Kidney (tissue), 14 donors: ENCODE results near the gene FZD10. TPM values are rescaled to one million over a fixed set of nuclear protein-coding genes. Genes with fewer than 3 reads are reported as not detected.
A peak's percentile ranks its signal among the peaks of the same experiment; 100 is the strongest.

Experiments
- DNase-seq, 5 donors: peaks; one replicate each; pipeline ENCODE4 v3.0.0-alpha.2; 2013 to 2020
- FAIRE-seq: peaks from 2 replicates; lab custom pipeline; 2012; peaks lifted over from hg19 to GRCh38; lab: Jason Lieb, UNC
- H3K27ac ChIP-seq, 2 donors: one replicate each; pipeline ENCODE4 v1.7.0; 2013; ENCODE audit warnings: low read depth in 2 of 2, low read length in 2 of 2, inconsistent platforms in 1 of 2
- H3K27me3 ChIP-seq: one replicate; pipeline ENCODE4 v1.7.1; 2013; ENCODE audit warnings: low read length, inconsistent platforms; ENCODE audit not compliant: control insufficient read depth, insufficient read depth
- H3K36me3 ChIP-seq, 3 donors: one replicate each; pipeline versions ENCODE4 v1.7.0 to v1.7.1; 2013; ENCODE audit warnings: low read length in 3 of 3, control low read depth in 1 of 3, inconsistent platforms in 1 of 3; ENCODE audit not compliant: insufficient read depth in 3 of 3, control insufficient read depth in 2 of 3
- H3K4me1 ChIP-seq, 3 donors: one replicate each; pipeline versions ENCODE4 v1.7.0 to v1.7.1; 2013; ENCODE audit warnings: low read length in 3 of 3, inconsistent platforms in 1 of 3, low read depth in 1 of 3; ENCODE audit not compliant: control insufficient read depth in 2 of 3, insufficient read depth in 2 of 3
- H3K4me3 ChIP-seq, 3 donors: one replicate each; pipeline versions ENCODE4 v1.7.0 to v1.8.1; 2013; ENCODE audit warnings: low read length in 3 of 3, control low read depth in 1 of 3, inconsistent platforms in 1 of 3
- H3K9ac ChIP-seq, 3 donors: one replicate each; pipeline versions ENCODE4 v1.7.0 to v1.7.1; 2013; ENCODE audit warnings: low read length in 3 of 3, control low read depth in 1 of 3, inconsistent platforms in 1 of 3
- H3K9me3 ChIP-seq, 3 donors: one replicate each; pipeline versions ENCODE4 v1.7.0 to v1.7.1; 2013; ENCODE audit warnings: low read length in 3 of 3, control low read depth in 1 of 3, inconsistent platforms in 1 of 3; ENCODE audit not compliant: control insufficient read depth in 2 of 3, insufficient read depth in 1 of 3
- CTCF ChIP-seq: IDR thresholded peaks from 3 replicates; pipeline ENCODE4 v1.5.1; 2012; ENCODE audit warnings: mild to moderate bottlenecking, moderate library complexity, borderline replicate concordance; ENCODE audit not compliant: insufficient read depth; ENCODE audit errors: extremely low read depth
- intact Hi-C: fragments of 100-400 bp; cut with DNase I; formaldehyde crosslinking; loops from one replicate; pipeline ENCODE4 v1.11.1; 2022
- polyA plus RNA-seq: library from polyadenylated mRNA; stranded (reverse); fragments of 350-450 nt; fragmentation: Illumina TruSeq; extraction: RNeasy Lipid Tissue Mini Kit (QIAGEN cat#74804); gene quantifications from one replicate; pipeline ENCODE4 v1.2.3, GENCODE V29; 2014; ENCODE audit warnings: low read depth, low replicate concordance; ENCODE audit not compliant: insufficient read depth
- total RNA-seq: library from RNA; stranded (reverse); fragmentation: NEBNext Ultra II Directional; extraction: Animal tissue kit (Norgen Biotek cat#: 25700); gene quantifications from one replicate; pipeline ENCODE4 v1.2.1, GENCODE V29; 2021
- donor health status: control.
- donor health status: control.
- donor health status: control.
- donor health status: control.
- donor health status: control.
- donor health status: DM: yes; HTN: yes; CAD: no.
- donor health status: Normal renal cell carcinoma (clear cell type).

FZD10 gene
- total and polyA plus RNA-seq, 2 donors from 2014 or later: 0.11 to 0.57 TPM

DNA sequence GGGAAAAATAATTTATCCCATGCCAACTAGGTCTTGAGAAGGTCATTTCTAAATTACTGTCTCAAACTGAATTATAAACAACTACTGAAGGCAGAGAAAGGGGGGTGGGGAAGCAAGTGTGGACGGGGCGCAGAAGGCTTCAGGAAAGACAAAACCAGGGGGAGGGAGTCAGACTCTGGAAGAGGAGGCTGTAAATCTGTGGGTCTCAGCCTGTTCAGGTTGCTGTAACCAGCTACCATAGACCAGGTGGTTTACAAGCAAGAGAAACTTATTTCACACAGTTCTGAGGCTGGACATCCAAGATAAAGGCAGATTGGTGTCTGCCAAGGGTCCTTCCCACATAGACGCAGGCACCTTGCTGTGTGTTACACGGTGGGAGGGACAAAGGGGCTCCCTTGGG is 39.9 kb upstream of the FZD10 start:
- Histone ChIP-seq H3K36me3 (no peaks in the 10 kb centered on the region), H3K9me3 (no peaks in the 10 kb centered on the region), H3K27me3 (peaks cover 5% of the 10 kb centered on the region), H3K9ac (no peak overlapping the region), H3K27ac (no peak overlapping the region), H3K4me1 (no peaks in the 10 kb centered on the region), H3K4me3 (no peak overlapping the region)
- intact Hi-C loops: no loop called here
- DNase-seq: peak in 3 of 5 donors; percentile 51 to 67 (median 63)
- FAIRE-seq: no peak
- no peak for TF ChIP-seq CTCF

- no peak for TF ChIP-seq CTCF
- H3K27me3 ChIP-seq: peaks cover 5% of the 10 kb centered on the region
- intact Hi-C loops: no loop called here
- no peak overlapping the region for H3K27ac ChIP-seq
- no peak overlapping the region for H3K4me3 ChIP-seq
- no peak for DNase-seq
- no peak overlapping the region for H3K9ac ChIP-seq
- H3K9me3 ChIP-seq: no peaks in the 10 kb centered on the region
- H3K4me1 ChIP-seq: no peaks in the 10 kb centered on the region
- no peak for FAIRE-seq
- no peaks in the 10 kb centered on the region for H3K36me3 ChIP-seq
Measured at GRCh38 chr12:130124106-130124505, 38.2 kb upstream of the FZD10 start.

GRCh38 chr12:130124605-130125244 is 37.5 kb upstream of the FZD10 start:
- intact Hi-C loops: no loop called here
- FAIRE-seq (no peak), DNase-seq (no peak)
- Histone ChIP-seq H3K9me3 (no peaks in the 10 kb centered on the region), H3K36me3 (no peaks in the 10 kb centered on the region), H3K4me1 (no peaks in the 10 kb centered on the region), H3K9ac (no peak overlapping the region), H3K27ac (no peak overlapping the region), H3K4me3 (no peak overlapping the region), H3K27me3 (peaks cover 5% of the 10 kb centered on the region)
- TF ChIP-seq CTCF: no peak

DNA sequence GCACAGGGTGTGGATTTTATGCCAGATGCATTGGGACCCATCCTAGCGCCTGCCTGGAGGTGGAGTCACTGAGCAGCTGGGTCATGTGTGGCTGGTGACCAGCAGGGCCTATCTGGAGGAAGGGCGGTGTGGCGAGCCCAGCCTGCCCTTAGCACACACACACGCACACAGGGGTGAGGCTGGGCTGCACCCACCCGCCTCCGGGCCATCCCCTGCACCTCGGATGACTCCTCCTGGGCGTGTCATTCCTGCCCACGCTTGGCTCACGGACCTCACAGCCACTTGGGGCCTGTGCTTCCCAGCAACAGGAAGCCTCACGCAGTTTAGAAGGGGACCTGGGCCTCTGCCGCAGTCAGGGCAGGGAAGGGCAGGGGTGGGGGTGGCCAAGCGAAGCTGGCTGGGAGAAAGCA is 36.2 kb upstream of the FZD10 start:
- no peak overlapping the region for H3K4me3 ChIP-seq
- H3K27ac ChIP-seq: no peak overlapping the region
- no peaks in the 10 kb centered on the region for H3K4me1 ChIP-seq
- intact Hi-C loops: no loop called here
- DNase-seq (no peak), FAIRE-seq (no peak)
- peaks cover 5% of the 10 kb centered on the region for H3K27me3 ChIP-seq
- no peak overlapping the region for H3K9ac ChIP-seq
- no peaks in the 10 kb centered on the region for H3K36me3 ChIP-seq
- TF ChIP-seq CTCF: no peak
- H3K9me3 ChIP-seq: no peaks in the 10 kb centered on the region
